Neutrophil (primary cell): ENCODE results near the gene ITGAL.
"Not testable (repeated sequence)": the region's sequence is repeated elsewhere in the genome, so short reads cannot be mapped to it uniquely, and the experiment has no call there.

Source experiments
- H3K27ac ChIP-seq: fragments of 200-600 bp; sonication (generic); 2 replicates; pipeline ENCODE4 v1.5.1; 2016; ENCODE audit warnings: mild to moderate bottlenecking, moderate library complexity
- H3K27me3 ChIP-seq: fragments of 200-600 bp; sonication (generic); 2 replicates; pipeline ENCODE4 v1.6.0; 2016; ENCODE audit warnings: mild to moderate bottlenecking
- H3K36me3 ChIP-seq: fragments of 200-600 bp; sonication (generic); 2 replicates; pipeline ENCODE4 v1.5.1; 2017
- H3K4me1 ChIP-seq, 2 experiments: fragments of 200-600 bp in 1 of 2; sonication (generic) in 1 of 2; 1 replicate in 1 of 2; 2 replicates in 1 of 2; pipeline versions ENCODE4 v1.5.1 to v1.6.1; 2013 to 2016; ENCODE audit warnings: low read depth in 1 of 2, low read length in 1 of 2, mild to moderate bottlenecking in 1 of 2, moderate library complexity in 1 of 2; ENCODE audit not compliant: control insufficient read depth in 1 of 2, insufficient read depth in 1 of 2
- H3K4me3 ChIP-seq, 2 experiments: fragments of 200-600 bp in 1 of 2; sonication (generic) in 1 of 2; 1 replicate in 1 of 2; 2 replicates in 1 of 2; pipeline ENCODE4 v1.5.1; 2013 to 2016; ENCODE audit warnings: low read depth in 1 of 2, low read length in 1 of 2, mild to moderate bottlenecking in 1 of 2, moderate library complexity in 1 of 2
- H3K9me3 ChIP-seq: fragments of 200-600 bp; sonication (generic); 2 replicates; pipeline ENCODE4 v1.5.1; 2016
- CTCF ChIP-seq: fragments of 200-600 bp; sonication (generic); IDR thresholded peaks from 2 replicates; pipeline ENCODE4 v1.5.1; 2016; ENCODE audit warnings: antibody characterized with exemption

Gene ITGAL

GRCh38 chr16:30449116-30449435, 23.5 kb upstream of the ITGAL start:
- TF ChIP-seq CTCF: no peak
- no peak overlapping the region for H3K4me3 ChIP-seq
- no peaks in the 10 kb centered on the region for H3K9me3 ChIP-seq
- no peaks in the 10 kb centered on the region for H3K27me3 ChIP-seq
- H3K36me3 ChIP-seq: no peaks in the 10 kb centered on the region
- peaks cover 22 to 25% of the 10 kb centered on the region in 2 experiments for H3K4me1 ChIP-seq
- H3K27ac ChIP-seq: no peak overlapping the region

- not testable (repeated sequence) for H3K4me1 ChIP-seq, H3K27ac ChIP-seq, H3K4me3 ChIP-seq, H3K27me3 ChIP-seq, H3K36me3 ChIP-seq, H3K9me3 ChIP-seq
Observed at GRCh38 chr16:30452709-30453580, 19.6 kb upstream of the ITGAL start.

- no peak for TF ChIP-seq CTCF
- H3K36me3 ChIP-seq: no peaks in the 10 kb centered on the region
- no peaks in the 10 kb centered on the region for H3K27me3 ChIP-seq
- H3K27ac ChIP-seq: no peak overlapping the region
- no peak overlapping the region for H3K4me3 ChIP-seq
- H3K9me3 ChIP-seq: no peaks in the 10 kb centered on the region
- peaks cover 16 to 18% of the 10 kb centered on the region in 2 experiments for H3K4me1 ChIP-seq
Observed at GRCh38 chr16:30456302-30456701, 16.2 kb upstream of the ITGAL start.

GRCh38 chr16:30457256-30457655, 15.3 kb upstream of the ITGAL start:
- Histone ChIP-seq H3K4me3 (no peak overlapping the region), H3K27me3 (no peaks in the 10 kb centered on the region), H3K27ac (no peak overlapping the region), H3K36me3 (no peaks in the 10 kb centered on the region), H3K9me3 (no peaks in the 10 kb centered on the region), H3K4me1 (peaks cover 21 to 24% of the 10 kb centered on the region in 2 experiments)
- no peak for TF ChIP-seq CTCF

GRCh38 chr16:30457743-30458560, 14.6 kb upstream of the ITGAL start:
- no peak overlapping the region for H3K4me3 ChIP-seq
- H3K9me3 ChIP-seq: no peaks in the 10 kb centered on the region
- no peaks in the 10 kb centered on the region for H3K27me3 ChIP-seq
- peaks cover 21 to 24% of the 10 kb centered on the region in 2 experiments for H3K4me1 ChIP-seq
- no peaks in the 10 kb centered on the region for H3K36me3 ChIP-seq
- no peak for TF ChIP-seq CTCF
- no peak overlapping the region for H3K27ac ChIP-seq
